ENCODE results near the gene NEK10.

The NEK10 gene

GRCh38 chr3:27224197-27224596, 145.0 kb downstream of the NEK10 start:
- DNase-seq, result no peak

DNA sequence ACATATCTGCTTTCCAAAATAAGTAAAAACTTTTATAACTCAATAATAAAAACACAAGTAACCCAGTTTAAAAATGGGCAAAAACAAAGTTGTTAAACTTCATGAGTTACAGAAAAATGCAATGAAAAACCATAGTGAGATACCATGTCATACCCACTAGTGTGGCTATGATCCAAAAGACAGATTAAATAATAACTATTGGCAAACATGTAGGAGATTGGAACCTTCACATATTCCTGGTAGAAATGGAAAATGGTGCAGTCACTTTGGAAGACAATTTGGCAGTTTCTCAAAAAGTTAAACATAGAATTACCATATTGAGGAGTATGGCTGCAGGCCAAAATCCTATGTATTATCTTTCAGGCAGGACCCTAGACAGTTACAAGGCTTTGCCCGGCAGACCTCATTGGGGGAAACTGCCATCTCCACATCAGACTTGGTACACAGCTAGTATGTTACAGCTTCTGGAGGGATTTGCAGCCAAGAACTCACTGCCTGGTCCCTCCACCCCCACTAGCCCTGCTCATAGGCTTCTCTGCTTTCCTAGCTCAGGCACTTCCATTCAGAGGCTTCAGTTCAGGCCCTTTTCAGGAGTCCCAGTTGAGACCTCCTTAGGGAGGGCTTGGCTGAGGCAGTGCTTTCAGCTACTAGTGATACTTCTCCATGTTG, 147.8 kb downstream of the NEK10 start:
- no peak for DNase-seq

GRCh38 chr3:27220166-27220565, 149.0 kb downstream of the NEK10 start:
- DNase-seq, result no peak

DNA sequence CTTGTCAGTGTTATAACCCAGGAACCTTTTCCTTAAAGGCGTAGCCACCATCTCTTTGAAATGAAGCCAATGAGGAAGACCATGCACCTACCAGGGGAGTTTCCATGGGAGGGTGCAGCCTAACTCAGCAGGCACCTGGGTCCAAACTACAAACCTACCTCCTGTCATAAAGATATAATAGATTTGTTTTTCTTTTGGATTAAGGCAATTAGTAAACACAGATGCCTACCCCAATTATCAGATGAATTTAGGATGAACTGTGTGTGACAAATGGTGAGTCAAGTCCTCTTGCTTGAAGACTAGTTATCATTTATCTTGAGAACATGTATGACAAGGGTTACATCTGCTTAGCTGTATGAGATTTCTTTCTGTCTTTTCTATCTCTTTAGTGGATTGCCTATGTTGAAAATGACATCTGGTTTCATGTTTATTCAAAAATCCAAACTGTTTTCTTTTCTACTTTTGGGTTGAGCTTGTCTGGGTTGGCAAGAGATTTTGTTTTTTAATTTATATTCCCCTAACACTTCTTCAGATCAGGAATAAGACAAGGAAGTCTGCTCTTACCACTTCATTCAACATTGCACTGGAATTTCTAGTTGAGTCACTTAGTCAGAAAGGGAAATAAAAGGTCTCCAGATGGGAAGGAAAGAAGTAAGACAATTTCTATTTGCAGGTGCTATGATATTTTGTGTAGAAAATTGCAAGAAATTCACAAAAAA, 149.9 kb downstream of the NEK10 start:
- no peak for DNase-seq

DNA sequence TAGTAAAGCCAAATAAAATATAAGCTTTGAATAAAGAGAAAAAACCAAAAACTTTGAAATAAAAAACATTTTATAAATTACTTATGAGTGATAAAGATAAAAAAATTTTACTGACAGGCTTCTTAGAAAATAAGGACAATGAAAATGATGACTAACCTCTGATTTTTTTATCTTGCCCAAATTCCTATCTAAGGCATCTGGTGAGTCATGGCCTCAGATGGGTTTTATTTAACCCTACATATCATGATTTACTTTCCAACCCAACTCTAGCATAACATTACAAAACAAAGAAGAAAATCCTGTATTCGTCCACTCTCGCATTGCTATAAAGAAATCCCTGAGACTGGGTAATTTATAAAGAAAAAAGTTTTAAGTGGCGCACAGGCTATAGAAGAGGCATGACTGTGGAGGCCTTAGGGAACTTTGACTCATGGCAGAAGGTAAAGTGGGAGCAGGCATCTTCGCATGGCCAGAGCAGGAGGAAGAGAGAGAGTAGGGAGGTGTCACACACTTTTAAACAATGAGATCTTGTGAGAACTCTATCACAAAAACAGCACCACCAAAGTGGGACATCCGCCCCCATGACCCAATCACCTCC, 152.1 kb downstream of the NEK10 start:
- DNase-seq, result no peak

GRCh38 chr3:27216295-27216855, 152.8 kb downstream of the NEK10 start:
- no peak for DNase-seq

GRCh38 chr3:27213450-27213849, 155.7 kb downstream of the NEK10 start:
- no peak for DNase-seq

DNA sequence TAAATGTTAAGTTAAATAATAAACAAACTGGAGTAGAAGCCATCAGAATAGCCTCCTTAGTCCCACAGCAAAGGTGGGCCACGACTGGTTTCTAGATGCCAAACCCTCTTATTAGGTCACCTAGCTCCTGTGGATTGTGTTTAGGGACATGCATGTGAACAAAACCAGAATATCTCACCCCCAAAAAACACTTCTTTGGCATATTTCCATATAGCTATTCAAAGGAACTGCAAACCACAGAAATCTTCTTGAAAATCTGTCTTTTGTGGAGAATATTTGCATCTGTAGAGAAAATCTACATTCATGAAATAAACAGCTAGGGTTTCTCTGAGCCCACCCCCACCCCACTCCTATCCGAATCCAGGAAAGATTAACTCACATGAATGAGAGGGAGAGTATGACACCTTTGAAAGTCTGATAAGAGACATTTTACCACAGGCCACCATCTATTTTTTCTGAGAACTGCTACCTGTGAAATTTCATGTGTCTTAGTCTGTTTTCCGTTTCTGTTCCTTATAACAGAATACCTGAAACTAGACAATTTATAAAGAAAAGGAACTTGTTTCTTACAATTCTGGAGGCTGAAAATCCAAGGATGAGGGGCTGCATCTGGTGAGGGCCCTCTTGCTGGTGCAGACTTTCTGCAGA, 159.4 kb downstream of the NEK10 start:
- no peak for DNase-seq

DNA sequence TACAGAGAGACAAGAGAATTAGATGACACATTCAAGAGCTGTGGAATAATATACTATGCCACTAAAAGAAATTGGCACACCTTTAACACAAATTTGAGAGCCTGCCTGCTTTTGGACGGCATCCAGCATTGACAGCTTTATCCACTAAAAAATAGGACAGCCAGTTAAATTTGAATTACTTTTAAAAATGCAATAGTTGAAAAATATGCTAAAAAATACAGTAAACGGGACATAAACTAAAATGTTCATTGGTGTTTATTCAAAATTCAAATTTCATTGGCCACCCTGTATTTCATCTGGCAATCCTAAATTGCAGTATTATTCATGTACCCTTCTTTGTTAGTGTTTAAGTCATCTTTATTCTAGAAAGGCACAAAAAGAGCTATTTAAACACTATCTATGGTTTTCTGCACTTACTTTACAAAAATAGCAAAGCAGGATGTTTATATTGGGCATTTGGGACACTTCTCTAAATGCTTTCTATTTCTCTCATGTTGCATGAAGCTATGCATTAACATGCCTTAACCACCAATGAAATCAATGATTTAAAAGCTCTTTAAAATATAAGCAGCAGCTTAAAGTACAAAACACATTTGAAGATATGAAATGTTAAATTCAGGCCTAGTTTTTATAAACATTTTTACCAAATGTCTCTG, 160.1 kb downstream of the NEK10 start:
- DNase-seq, result no peak

DNA sequence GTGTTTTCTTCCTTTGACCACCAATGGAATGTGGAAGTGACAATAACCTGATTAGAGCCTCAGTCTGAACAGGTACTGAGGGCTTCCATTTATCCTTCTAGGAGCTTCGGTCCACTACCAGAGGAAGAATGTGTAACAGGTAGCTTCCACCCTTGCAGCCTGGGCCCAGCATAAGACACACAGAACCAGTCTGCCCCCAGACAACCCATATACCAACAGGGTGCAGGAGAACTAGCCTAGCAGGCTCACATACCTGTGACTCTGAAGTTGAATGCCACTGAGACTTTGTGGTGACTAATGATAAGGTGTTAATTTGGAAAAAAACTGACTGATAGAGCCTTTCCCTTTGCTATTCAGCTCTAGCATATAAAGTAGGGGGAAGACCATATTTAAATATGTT, 166.2 kb downstream of the NEK10 start:
- no peak for DNase-seq

DNA sequence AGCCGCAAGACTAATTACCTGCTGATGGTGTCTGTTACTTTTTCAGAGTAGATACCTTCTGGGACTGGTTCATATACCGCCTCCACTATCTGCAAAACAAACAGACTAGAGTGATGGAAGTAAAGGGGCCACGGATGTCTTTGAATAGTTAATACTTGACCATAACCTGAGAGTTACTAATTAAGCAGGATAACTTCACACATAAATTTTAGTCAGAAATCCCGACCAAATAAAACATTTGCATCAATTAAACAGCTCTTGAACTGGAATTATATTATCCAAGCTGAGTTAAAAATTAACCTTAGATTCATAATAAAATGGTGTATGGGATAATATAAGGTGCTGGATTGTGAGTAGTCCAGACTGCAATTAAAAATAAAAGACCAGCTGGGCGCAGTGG, 167.7 kb downstream of the NEK10 start:
- no peak for DNase-seq

- no peak for DNase-seq
Measured at GRCh38 chr3:27200721-27201489, 168.3 kb downstream of the NEK10 start.

DNA sequence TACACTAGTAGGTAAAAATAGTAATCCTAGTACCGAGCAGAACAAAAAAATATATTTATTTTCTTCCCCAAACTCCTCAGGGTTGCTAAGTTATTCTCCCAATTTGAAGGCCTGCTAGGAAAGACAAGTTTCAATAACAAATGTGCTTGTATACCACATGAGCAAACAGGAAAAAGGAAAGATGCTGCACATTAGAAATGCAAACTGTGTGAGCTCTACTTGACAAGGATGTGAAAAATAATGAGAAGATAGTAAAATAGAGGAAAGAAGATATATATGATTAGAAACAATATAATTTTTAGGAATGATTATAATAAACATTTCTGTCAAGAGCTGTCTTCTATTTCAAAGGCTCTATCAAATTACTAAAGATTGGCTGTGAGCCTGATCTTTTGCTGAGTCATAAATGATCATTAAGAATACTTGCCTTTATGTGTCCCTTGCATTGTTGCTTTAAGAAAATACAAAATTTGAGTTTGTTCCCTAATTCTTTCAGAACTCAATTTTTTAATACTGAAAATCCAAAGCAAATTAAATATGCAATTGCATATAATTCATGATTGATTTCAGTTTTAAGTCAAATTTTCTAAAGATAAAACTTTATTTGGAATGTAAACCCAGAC, 174.2 kb downstream of the NEK10 start:
- DNase-seq, result no peak

GRCh38 chr3:27193056-27193455, 176.1 kb downstream of the NEK10 start:
- no peak for DNase-seq

DNA sequence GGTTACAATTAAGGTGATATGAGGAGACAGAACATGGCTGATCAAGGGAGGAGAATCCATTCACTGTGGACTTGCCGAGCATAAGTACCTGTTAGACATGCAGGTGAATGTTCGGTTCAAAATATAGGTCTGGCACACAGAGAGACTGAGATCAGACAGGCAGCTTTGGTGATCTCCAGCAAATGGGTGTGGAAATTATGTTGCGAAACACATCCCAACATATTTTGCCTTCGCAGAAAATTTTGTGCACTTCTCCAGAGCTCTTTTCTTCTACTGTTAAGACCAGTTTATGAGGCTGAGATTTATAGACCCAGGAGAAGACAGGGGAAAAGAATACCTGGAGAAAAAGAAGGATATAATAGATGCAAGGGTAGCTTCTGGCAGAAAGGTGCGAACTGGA, 183.2 kb downstream of the NEK10 start:
- no peak for DNase-seq

- DNase-seq, result no peak
Measured at GRCh38 chr3:27185231-27185989, 183.8 kb downstream of the NEK10 start.

GRCh38 chr3:27184261-27184660, 184.9 kb downstream of the NEK10 start:
- DNase-seq, result no peak

DNA sequence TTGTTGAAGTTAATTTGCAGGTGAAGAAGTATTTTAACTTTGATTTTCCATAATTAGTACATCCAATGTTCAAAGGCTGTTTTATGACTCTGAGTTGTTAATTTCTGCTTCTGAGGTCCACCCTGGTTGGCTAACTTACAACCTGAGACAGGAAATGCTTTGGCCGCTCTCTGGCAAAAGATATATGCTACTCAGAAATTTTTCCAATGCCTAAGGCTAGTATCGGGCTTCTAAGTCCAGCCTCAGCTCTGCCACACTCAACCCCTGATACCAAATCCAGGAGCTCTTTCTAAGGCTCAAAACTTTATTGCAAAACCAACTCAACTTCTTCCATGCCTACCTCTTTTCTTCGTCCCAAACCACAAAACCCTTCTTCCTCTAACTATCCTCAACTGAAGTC, 192.9 kb downstream of the NEK10 start:
- DNase-seq, result no peak

- DNase-seq, result no peak
Measured at GRCh38 chr3:27174530-27174929, 194.7 kb downstream of the NEK10 start.

- no peak for DNase-seq
Measured at GRCh38 chr3:27171113-27171512, 198.1 kb downstream of the NEK10 start.

DNA sequence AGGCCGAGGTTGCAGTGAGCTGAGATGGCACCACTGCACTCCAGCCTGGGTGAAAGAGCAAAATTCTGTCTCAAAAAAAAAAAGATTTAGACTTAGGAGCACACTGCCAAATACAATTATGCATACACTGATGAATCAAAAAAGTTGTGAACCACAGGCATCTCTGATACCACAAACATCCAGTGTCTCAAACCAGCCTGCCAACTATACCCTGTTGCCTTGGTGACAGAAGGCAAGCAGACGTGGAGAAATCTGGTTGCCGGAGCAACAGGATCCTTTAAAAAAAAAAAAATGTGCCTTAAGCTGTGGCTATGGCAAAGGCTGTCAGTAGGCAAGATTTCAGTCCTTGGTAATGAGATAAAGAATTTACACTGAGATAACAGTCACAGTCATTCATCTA, 202.3 kb downstream of the NEK10 start:
- no peak for DNase-seq

Data from GDM1 (cell line).